GM12875 (cell line): ENCODE measurements around the gene SETD4.

Source experiments
- H3K4me3 ChIP-seq: one replicate; pipeline ENCODE4 v1.5.1; 2011; ENCODE audit warnings: low read depth, low read length, control low read depth
- CTCF ChIP-seq: IDR thresholded peaks from 2 replicates; pipeline ENCODE4 v1.5.1; 2011; ENCODE audit warnings: low read depth, mild to moderate bottlenecking, control low read depth, inconsistent platforms, low read length, moderate library complexity, borderline replicate concordance; ENCODE audit not compliant: insufficient read depth

SETD4 gene

GRCh38 chr21:36005018-36005417 lies 55.3 kb downstream of the SETD4 start:
- TF ChIP-seq CTCF, result no peak

GRCh38 chr21:36004441-36004840 lies 55.9 kb downstream of the SETD4 start:
- no peak for TF ChIP-seq CTCF
- H3K4me3 ChIP-seq, result no peak overlapping the region

More at GRCh38 chr21:36005018-36005417, 55.3 kb downstream of the SETD4 start:
- no peak overlapping the region for H3K4me3 ChIP-seq

- no peak for TF ChIP-seq CTCF
These were observed 56.5 kb downstream of the SETD4 start for GRCh38 chr21:36003776-36004175.

GRCh38 chr21:35996217-35996616 lies 64.1 kb downstream of the SETD4 start:
- H3K4me3 ChIP-seq, result no peak overlapping the region
- no peak for TF ChIP-seq CTCF

More at GRCh38 chr21:36003776-36004175, 56.5 kb downstream of the SETD4 start:
- no peak overlapping the region for H3K4me3 ChIP-seq

- no peak overlapping the region for H3K4me3 ChIP-seq
- no peak for TF ChIP-seq CTCF
These were observed 64.7 kb downstream of the SETD4 start for GRCh38 chr21:35995522-35996088.

- no peak for TF ChIP-seq CTCF
- H3K4me3 ChIP-seq, result no peak overlapping the region
These were observed 65.7 kb downstream of the SETD4 start for GRCh38 chr21:35994613-35995012.

- H3K4me3 ChIP-seq, result no peak overlapping the region
- TF ChIP-seq CTCF, result no peak
These were observed 66.3 kb downstream of the SETD4 start for GRCh38 chr21:35993875-35994490.
